Endodermal cell (in vitro differentiated cells): ENCODE measurements around the gene SLC39A5. TPM values are rescaled to one million over a fixed set of nuclear protein-coding genes. Genes with fewer than 3 reads are reported as not detected.

ENCODE experiments used
- DNase-seq: peaks from one replicate; pipeline ENCODE4 v3.0.0-alpha.2; 2017
- H3K27ac ChIP-seq: 2 replicates; pipeline ENCODE4 v1.5.1; 2013; ENCODE audit warnings: mild to moderate bottlenecking, low read depth, low read length, moderate library complexity
- H3K27me3 ChIP-seq: 2 replicates; pipeline ENCODE4 v1.6.1; 2013; ENCODE audit warnings: mild to moderate bottlenecking, low read length, moderate library complexity; ENCODE audit not compliant: insufficient read depth, control insufficient read depth, poor library complexity, severe bottlenecking
- H3K36me3 ChIP-seq: 2 replicates; pipeline ENCODE4 v1.7.0; 2013; ENCODE audit warnings: mild to moderate bottlenecking, low read length, moderate library complexity; ENCODE audit not compliant: control insufficient read depth, insufficient read depth
- H3K4me1 ChIP-seq: one replicate; pipeline ENCODE4 v1.7.0; 2013; ENCODE audit warnings: low read length; ENCODE audit not compliant: control insufficient read depth, insufficient read depth
- H3K4me3 ChIP-seq: 2 replicates; pipeline ENCODE4 v1.5.1; 2013; ENCODE audit warnings: mild to moderate bottlenecking, low read length, moderate library complexity
- H3K9ac ChIP-seq: 2 replicates; pipeline ENCODE4 v1.6.1; 2013; ENCODE audit warnings: mild to moderate bottlenecking, low read length, moderate library complexity; ENCODE audit not compliant: poor library complexity, severe bottlenecking; ENCODE audit errors: extremely low read depth
- H3K9me3 ChIP-seq: 2 replicates; pipeline ENCODE4 v1.6.1; 2013; ENCODE audit warnings: mild to moderate bottlenecking, low read length, moderate library complexity; ENCODE audit not compliant: control insufficient read depth
- H3K27ac Mint-ChIP-seq: 2 replicates; pipeline ENCODE4 v1.8.0; 2020; ENCODE audit warnings: mixed read lengths
- H3K27me3 Mint-ChIP-seq: 2 replicates; pipeline ENCODE4 v1.8.0; 2021; ENCODE audit warnings: mild to moderate bottlenecking, mixed read lengths; ENCODE audit not compliant: insufficient read depth
- H3K36me3 Mint-ChIP-seq: 2 replicates; pipeline ENCODE4 v1.8.0; 2020; ENCODE audit warnings: low read depth, mixed read lengths
- H3K4me1 Mint-ChIP-seq: 2 replicates; pipeline ENCODE4 v1.8.0; 2020; ENCODE audit warnings: mixed read lengths
- H3K4me3 Mint-ChIP-seq: 2 replicates; pipeline ENCODE4 v1.8.0; 2020; ENCODE audit warnings: mild to moderate bottlenecking, moderate library complexity, mixed read lengths
- H3K9me3 Mint-ChIP-seq: 2 replicates; pipeline ENCODE4 v1.8.0; 2020; ENCODE audit warnings: mild to moderate bottlenecking, mixed read lengths
- CTCF ChIP-seq: fragments of 200-600 bp; sonication (generic); conservative IDR thresholded peaks from 2 replicates; pipeline ENCODE4 v1.5.0; 2021; ENCODE audit warnings: antibody characterized with exemption, mild to moderate bottlenecking
- WGBS, 2 experiments: methylation state at CpG; one replicate each; pipeline versions ENCODE4 v1.1.5 to v1.1.7; 2013; ENCODE audit warnings: missing lambda C conversion rate in 2 of 2, mixed read lengths in 1 of 2; ENCODE audit not compliant: insufficient coverage in 1 of 2, insufficient read length in 1 of 2; 5-methylcytosine and 5-hydroxymethylcytosine counted together
- total RNA-seq, 2 donors: library from RNA; stranded (reverse); fragmentation: NEBNext Ultra II Directional in 1 of 2; extraction: Animal tissue kit (Norgen Biotek cat#: 25700) in 1 of 2; gene quantifications; 2 replicates in 1 of 2; 3 replicates in 1 of 2; pipeline ENCODE4 v1.2.1, GENCODE V29; 2021

Gene SLC39A5
- total RNA-seq, 2 donors from 2014 or later = 2.5 to 3.2 TPM

GRCh38 chr12:56253091-56253490, 23.2 kb downstream of the SLC39A5 start:
- Histone ChIP-seq H3K9me3 (no peaks in the 10 kb centered on the region), H3K36me3 (peaks cover 81% of the 10 kb centered on the region), H3K27ac (no peak overlapping the region), H3K4me1 (no peaks in the 10 kb centered on the region), H3K27me3 (no peaks in the 10 kb centered on the region), H3K9ac (no peak overlapping the region), H3K4me3 (no peak overlapping the region)
- H3K27me3 Mint-ChIP-seq = no peaks in the 10 kb centered on the region
- DNase-seq = no peak
- peaks cover 56% of the 10 kb centered on the region for H3K36me3 Mint-ChIP-seq
- no peak for TF ChIP-seq CTCF
- peaks cover 14% of the 10 kb centered on the region for H3K4me1 Mint-ChIP-seq
- no peak overlapping the region for H3K27ac Mint-ChIP-seq
- no peaks in the 10 kb centered on the region for H3K9me3 Mint-ChIP-seq
- 96 to 100% methylated on average over 9 to 11 of the region's 11 CpGs for WGBS, 2 experiments
- no peak overlapping the region for H3K4me3 Mint-ChIP-seq

DNA sequence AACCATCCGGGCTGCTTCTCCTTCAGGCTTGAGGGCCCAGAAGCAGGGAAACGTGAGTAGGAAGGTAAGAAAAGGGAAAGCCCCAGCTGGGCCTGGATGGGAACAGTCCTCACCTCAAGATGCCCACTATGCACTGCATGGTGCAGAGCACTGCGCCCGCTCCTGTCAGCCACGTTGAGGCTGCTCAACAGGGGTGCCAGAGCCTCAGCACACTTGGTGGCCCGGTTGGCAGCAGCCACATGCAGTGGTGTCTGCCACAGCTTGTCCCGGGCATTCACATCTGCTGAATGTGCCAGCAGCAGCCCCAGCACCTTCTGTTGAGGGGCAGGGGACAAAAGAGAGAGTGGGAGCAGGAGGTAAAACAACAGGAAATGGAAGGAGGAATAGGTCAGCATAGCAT, 25.8 kb downstream of the SLC39A5 start:
- no peak for TF ChIP-seq CTCF
- WGBS, 2 experiments = 94 to 100% methylated on average over 3 to 7 of the region's 7 CpGs
- Histone ChIP-seq H3K9ac (no peak overlapping the region), H3K36me3 (peaks cover 60% of the 10 kb centered on the region), H3K27ac (no peak overlapping the region), H3K4me3 (no peak overlapping the region), H3K9me3 (no peaks in the 10 kb centered on the region), H3K4me1 (no peaks in the 10 kb centered on the region), H3K27me3 (no peaks in the 10 kb centered on the region)
- Mint-ChIP-seq H3K4me3 (no peak overlapping the region), H3K27ac (no peak overlapping the region), H3K36me3 (peaks cover 49% of the 10 kb centered on the region), H3K27me3 (no peaks in the 10 kb centered on the region), H3K9me3 (no peaks in the 10 kb centered on the region), H3K4me1 (peaks cover 19% of the 10 kb centered on the region)
- peak; percentile 36 for DNase-seq

GRCh38 chr12:56256326-56256960, 26.6 kb downstream of the SLC39A5 start:
- H3K9me3 Mint-ChIP-seq = no peaks in the 10 kb centered on the region
- H3K4me1 Mint-ChIP-seq = peaks cover 19% of the 10 kb centered on the region
- H3K27me3 Mint-ChIP-seq = no peaks in the 10 kb centered on the region
- H3K9me3 ChIP-seq = no peaks in the 10 kb centered on the region
- H3K36me3 Mint-ChIP-seq = peaks cover 47% of the 10 kb centered on the region
- WGBS, 2 experiments = 59% methylated on average over 4 of the region's 4 CpGs; no CpG with 5 or more reads in 1 of the 2 experiments
- H3K27me3 ChIP-seq = no peaks in the 10 kb centered on the region
- H3K4me3 Mint-ChIP-seq = peak overlapping the region; percentile 95
- H3K27ac ChIP-seq = no peak overlapping the region
- H3K9ac ChIP-seq = no peak overlapping the region
- peaks cover 53% of the 10 kb centered on the region for H3K36me3 ChIP-seq
- H3K4me3 ChIP-seq = peak overlapping the region; percentile 96
- peak; percentile 81 for DNase-seq
- peak; percentile 52 for TF ChIP-seq CTCF
- H3K4me1 ChIP-seq = no peaks in the 10 kb centered on the region
- H3K27ac Mint-ChIP-seq = peak overlapping the region; percentile 6
